ENCODE results near the gene CDKN2B-AS1.

- TF ChIP-seq CTCF (IDR thresholded peaks at IDR 0.05; ENCODE audit: poor library complexity, severe bottlenecking): no peak
- TF ChIP-seq EZH2 (IDR thresholded peaks at IDR 0.05; ENCODE audit: borderline replicate concordance, insufficient read depth, low read length, poor library complexity, severe bottlenecking): no peak
- no peak for TF ChIP-seq POLR2AphosphoS5 (IDR thresholded peaks at IDR 0.05)
Measured at GRCh38 chr9:22084336-22085035, 89.9 kb downstream of the CDKN2B-AS1 start.

All from neural cell (in vitro differentiated cells).